ENCODE results near the gene HRCT1. TPM values are rescaled to one million over a fixed set of nuclear protein-coding genes. Genes with fewer than 3 reads are reported as not detected.
"Not testable (repeated sequence)": the region's sequence is repeated elsewhere in the genome, so short reads cannot be mapped to it uniquely, and the experiment has no call there.

Gene HRCT1
- total RNA-seq, 1 donor from 2014 or later = 0.72 TPM

DNA sequence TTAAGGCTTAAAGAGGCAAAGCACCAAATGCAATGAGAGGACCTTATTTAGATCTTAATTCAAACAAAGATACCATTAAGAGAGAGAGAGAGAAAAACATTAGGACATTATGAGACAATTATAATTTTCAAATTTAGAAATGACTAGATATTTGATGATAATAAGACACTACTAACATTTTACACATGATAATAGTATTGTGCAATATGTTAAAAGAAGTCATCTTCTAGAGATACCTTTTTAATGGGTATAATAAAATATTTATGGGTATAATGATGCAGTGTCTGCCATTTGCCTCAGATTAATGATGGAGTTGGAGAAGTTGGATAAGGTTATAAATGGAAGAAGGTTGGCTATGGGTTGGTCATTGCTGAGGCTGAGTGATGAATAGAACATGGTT lies 24.5 kb downstream of the HRCT1 start:
- no peaks in the 10 kb centered on the region for H3K9me3 Mint-ChIP-seq
- no peak for DNase-seq (ENCODE audit: low spot score in 2 of 2, unreplicated experiment in 2 of 2)
- TF ChIP-seq CTCF (IDR thresholded peaks at IDR 0.05; ENCODE audit: unreplicated experiment) = no peak
- H3K36me3 Mint-ChIP-seq = no peaks in the 10 kb centered on the region
- H3K4me3 Mint-ChIP-seq = no peak overlapping the region
- no peaks in the 10 kb centered on the region for H3K4me1 Mint-ChIP-seq
- H3K27me3 Mint-ChIP-seq (ENCODE audit: low read depth) = peaks cover 34% of the 10 kb centered on the region
- no peak overlapping the region for H3K27ac Mint-ChIP-seq

DNA sequence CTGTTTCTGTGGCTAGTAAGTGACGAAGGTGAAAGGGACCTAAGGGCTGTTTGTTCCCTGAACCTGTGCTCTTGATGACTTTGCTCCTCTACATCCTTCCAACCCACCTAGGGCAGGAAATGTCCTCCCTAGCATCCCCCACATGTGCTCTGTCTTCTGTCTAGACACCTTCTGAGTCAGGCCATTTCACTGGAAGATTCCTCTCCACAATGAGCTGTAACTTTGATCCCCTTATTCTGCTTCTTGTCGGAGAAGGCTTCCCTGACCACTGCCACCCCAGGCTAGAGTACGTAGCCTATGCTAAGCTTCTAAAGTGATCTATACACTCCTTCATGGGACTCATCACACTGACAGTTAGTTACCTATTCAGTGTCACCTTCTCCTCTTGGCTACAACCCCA lies 25.0 kb downstream of the HRCT1 start:
- no peak for DNase-seq (ENCODE audit: low spot score in 2 of 2, unreplicated experiment in 2 of 2)
- Mint-ChIP-seq H3K4me3 (no peak overlapping the region), H3K27ac (no peak overlapping the region), H3K27me3 (ENCODE audit: low read depth) (peaks cover 34% of the 10 kb centered on the region), H3K4me1 (peaks cover under 1% of the 10 kb centered on the region), H3K9me3 (no peaks in the 10 kb centered on the region), H3K36me3 (no peaks in the 10 kb centered on the region)
- TF ChIP-seq CTCF (IDR thresholded peaks at IDR 0.05; ENCODE audit: unreplicated experiment) = no peak

DNA sequence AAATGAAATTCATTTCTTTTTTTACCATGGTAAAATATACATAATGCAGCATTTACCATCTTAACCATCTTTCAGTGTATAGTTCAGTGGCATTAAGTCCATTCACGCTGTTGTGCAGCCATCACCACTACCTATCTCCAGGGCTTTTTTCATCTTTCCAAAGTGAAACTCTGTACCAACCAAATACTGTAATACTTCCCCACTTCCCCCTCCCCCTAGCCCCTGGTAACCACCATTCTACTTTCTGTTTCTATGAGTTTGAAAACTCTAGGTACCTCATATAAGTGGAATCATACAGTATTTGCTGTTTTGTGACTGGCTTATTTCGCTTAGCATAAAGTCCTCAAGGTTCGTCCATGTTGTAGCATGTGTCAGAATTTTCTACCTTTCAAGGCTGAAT lies 26.7 kb downstream of the HRCT1 start:
- Mint-ChIP-seq H3K4me3 (no peak overlapping the region), H3K27ac (no peak overlapping the region), H3K27me3 (ENCODE audit: low read depth) (peaks cover 29% of the 10 kb centered on the region), H3K36me3 (no peaks in the 10 kb centered on the region), H3K9me3 (peaks cover 6% of the 10 kb centered on the region), H3K4me1 (peaks cover 4% of the 10 kb centered on the region)
- DNase-seq (ENCODE audit: low spot score in 2 of 2, unreplicated experiment in 2 of 2) = no peak
- no peak for TF ChIP-seq CTCF (IDR thresholded peaks at IDR 0.05; ENCODE audit: unreplicated experiment)

DNA sequence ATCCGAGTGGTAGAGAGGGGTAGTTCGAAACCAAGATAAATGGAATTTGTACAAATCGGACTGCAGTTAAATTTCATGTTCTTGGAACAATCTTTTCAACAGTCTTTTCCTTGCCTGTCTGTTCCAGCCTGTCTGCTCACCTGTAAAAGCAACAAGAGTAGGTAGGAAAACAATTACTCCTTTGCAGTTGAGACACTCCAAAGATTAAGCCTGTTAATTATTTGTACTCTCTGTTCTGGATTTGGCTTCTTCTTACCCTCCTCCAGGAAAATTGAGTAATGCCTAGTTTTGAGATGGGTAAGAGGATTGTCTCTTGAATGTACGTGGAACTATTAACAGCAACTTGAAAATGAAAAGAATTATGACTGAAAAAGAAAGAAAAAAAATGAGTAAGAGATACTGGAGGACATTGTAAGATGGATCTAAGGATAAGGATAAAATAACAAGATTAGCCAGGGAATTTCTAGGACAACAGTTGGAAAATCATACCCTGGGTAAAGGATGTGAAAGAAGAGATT lies 27.6 kb downstream of the HRCT1 start:
- H3K4me3 Mint-ChIP-seq = no peak overlapping the region
- DNase-seq (ENCODE audit: low spot score in 2 of 2, unreplicated experiment in 2 of 2) = no peak
- H3K4me1 Mint-ChIP-seq = peaks cover 4% of the 10 kb centered on the region
- H3K27ac Mint-ChIP-seq = no peak overlapping the region
- H3K36me3 Mint-ChIP-seq = no peaks in the 10 kb centered on the region
- H3K9me3 Mint-ChIP-seq = peaks cover 6% of the 10 kb centered on the region
- peaks cover 29% of the 10 kb centered on the region for H3K27me3 Mint-ChIP-seq (ENCODE audit: low read depth)
- no peak for TF ChIP-seq CTCF (IDR thresholded peaks at IDR 0.05; ENCODE audit: unreplicated experiment)

DNA sequence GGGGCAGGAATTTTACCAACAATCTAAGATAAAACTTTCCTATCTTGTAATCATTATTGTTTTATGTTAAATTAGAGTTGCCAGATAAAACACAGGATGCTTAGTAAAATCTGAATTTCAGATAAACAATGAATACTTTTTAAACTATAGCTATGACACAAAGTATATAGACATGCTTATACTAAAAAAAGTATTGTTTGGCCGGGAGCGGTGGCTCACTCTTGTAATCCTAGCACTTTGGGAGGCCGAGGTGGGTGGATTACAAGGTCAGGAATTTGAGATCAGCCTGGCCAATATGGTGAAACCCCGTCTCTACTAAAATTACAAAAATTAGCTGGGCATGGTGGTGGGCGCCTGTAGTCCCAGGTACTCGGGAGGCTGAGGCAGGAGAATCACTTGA lies 28.1 kb downstream of the HRCT1 start:
- not testable (repeated sequence) for H3K9me3 Mint-ChIP-seq; H3K27ac Mint-ChIP-seq; DNase-seq (ENCODE audit: low spot score in 2 of 2, unreplicated experiment in 2 of 2); H3K4me3 Mint-ChIP-seq; H3K4me1 Mint-ChIP-seq; H3K36me3 Mint-ChIP-seq
- peaks cover 25% of the 10 kb centered on the region for H3K27me3 Mint-ChIP-seq (ENCODE audit: low read depth)

DNA sequence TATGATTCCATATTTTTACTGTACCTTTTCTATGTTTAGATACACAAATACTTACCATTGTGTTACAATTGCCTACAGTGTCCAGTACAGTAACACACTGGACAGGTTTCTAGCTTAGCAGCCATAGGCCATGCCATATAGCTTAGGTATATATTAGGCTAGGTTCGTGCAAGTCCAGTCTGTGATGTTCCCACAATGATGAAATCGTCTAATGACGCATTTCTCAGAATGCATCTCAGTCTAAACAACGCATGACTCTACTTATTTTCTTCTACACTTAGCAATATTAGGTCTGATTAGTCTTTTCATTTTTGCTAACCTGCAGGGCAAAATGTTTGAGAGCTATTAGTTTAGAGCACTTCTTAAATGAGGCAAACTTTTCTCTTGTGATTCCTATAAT lies 29.3 kb downstream of the HRCT1 start:
- DNase-seq (ENCODE audit: low spot score in 2 of 2, unreplicated experiment in 2 of 2) = no peak

More for the DNA sequence above, 29.3 kb downstream of the HRCT1 start:
- no peaks in the 10 kb centered on the region for H3K36me3 Mint-ChIP-seq
- H3K4me3 Mint-ChIP-seq = no peak overlapping the region
- peaks cover 4% of the 10 kb centered on the region for H3K4me1 Mint-ChIP-seq
- no peak for TF ChIP-seq CTCF (IDR thresholded peaks at IDR 0.05; ENCODE audit: unreplicated experiment)
- peaks cover 19% of the 10 kb centered on the region for H3K27me3 Mint-ChIP-seq (ENCODE audit: low read depth)
- peaks cover 6% of the 10 kb centered on the region for H3K9me3 Mint-ChIP-seq
- no peak overlapping the region for H3K27ac Mint-ChIP-seq
